BJ (cell line): ENCODE results near the gene SMS. TPM values are rescaled to one million over a fixed set of nuclear protein-coding genes. Genes with fewer than 3 reads are reported as not detected.
A peak's percentile ranks its signal among the peaks of the same experiment; 100 is the strongest.

Source experiments
- CTCF ChIA-PET: fragments of 350-600 bp; formaldehyde crosslinking; extraction: SDS; loops from one replicate; lab custom pipeline; 2021; ENCODE audit warnings: antibody characterized with exemption, inconsistent platforms; lab: Yijun Ruan, JAX
- POLR2A ChIA-PET: fragments of 300-600 bp; sonication (Branson Sonifier 250); formaldehyde crosslinking; extraction: SDS; loops from one replicate; lab custom pipeline; 2021; ENCODE audit warnings: antibody characterized with exemption; lab: Charles Lee
- DNase-seq: peaks from one replicate; pipeline ENCODE4 v3.0.0-alpha.2; 2011; ENCODE audit warnings: low read depth
- H3K27me3 ChIP-seq: 2 replicates; pipeline ENCODE4 v1.6.0; 2011; ENCODE audit warnings: low read length; ENCODE audit not compliant: control insufficient read depth, insufficient read depth
- H3K36me3 ChIP-seq: 2 replicates; pipeline ENCODE4 v1.5.1; 2011; ENCODE audit warnings: low read length; ENCODE audit not compliant: control insufficient read depth, insufficient read depth
- H3K4me3 ChIP-seq: 2 replicates; pipeline ENCODE4 v1.5.1; 2011; ENCODE audit warnings: low read depth, mild to moderate bottlenecking, control low read depth, low read length
- CTCF ChIP-seq: IDR thresholded peaks from 2 replicates; pipeline ENCODE4 v1.5.1; 2011; ENCODE audit warnings: low read depth, mild to moderate bottlenecking, control low read depth, inconsistent platforms, low read length, moderate library complexity; ENCODE audit not compliant: insufficient read depth
- polyA plus RNA-seq: library from polyadenylated mRNA; depleted of rRNA; stranded (reverse); fragments of >200 nt; gene quantifications from 2 replicates; pipeline ENCODE4 v1.2.3, GENCODE V29; 2011

The SMS gene
- polyA plus RNA-seq, 1 experiment = 26.0 TPM

GRCh38 chrX:21930986-21931385, 9.5 kb upstream of the SMS start:
- no peak for DNase-seq
- no peak overlapping the region for H3K4me3 ChIP-seq
- POLR2A ChIA-PET = no interaction called here
- CTCF ChIA-PET = no interaction called here
- H3K27me3 ChIP-seq = no peaks in the 10 kb centered on the region
- no peaks in the 10 kb centered on the region for H3K36me3 ChIP-seq
- no peak for TF ChIP-seq CTCF

GRCh38 chrX:21932292-21933002, 8.1 kb upstream of the SMS start:
- no peak for TF ChIP-seq CTCF
- H3K36me3 ChIP-seq = no peaks in the 10 kb centered on the region
- DNase-seq = peak; percentile 70
- H3K4me3 ChIP-seq = no peak overlapping the region
- H3K27me3 ChIP-seq = no peaks in the 10 kb centered on the region
- POLR2A ChIA-PET = no interaction called here
- CTCF ChIA-PET = no interaction called here

- no peak for DNase-seq
- no peak for TF ChIP-seq CTCF
These were observed 7.4 kb upstream of the SMS start for GRCh38 chrX:21933077-21933476.

GRCh38 chrX:21934414-21934813, 6.1 kb upstream of the SMS start:
- no peak overlapping the region for H3K4me3 ChIP-seq
- H3K27me3 ChIP-seq = no peaks in the 10 kb centered on the region
- CTCF ChIA-PET = interaction anchor here (0.5 to 0.8 kb wide), 2 partner anchors 35 to 45 kb away, joined by 3 read pairs; no protein-coding TSS in a partner anchor
- POLR2A ChIA-PET = no interaction called here
- H3K36me3 ChIP-seq = no peaks in the 10 kb centered on the region
- DNase-seq = no peak
- no peak for TF ChIP-seq CTCF

More at GRCh38 chrX:21933077-21933476, 7.4 kb upstream of the SMS start:
- no peaks in the 10 kb centered on the region for H3K36me3 ChIP-seq
- no peak overlapping the region for H3K4me3 ChIP-seq
- H3K27me3 ChIP-seq = no peaks in the 10 kb centered on the region
- CTCF ChIA-PET = no interaction called here
- POLR2A ChIA-PET = no interaction called here

- H3K4me3 ChIP-seq = peak overlapping the region; percentile 28
- CTCF ChIA-PET = no interaction called here
- DNase-seq = no peak
- no peaks in the 10 kb centered on the region for H3K27me3 ChIP-seq
- TF ChIP-seq CTCF = no peak
- no peaks in the 10 kb centered on the region for H3K36me3 ChIP-seq
- POLR2A ChIA-PET = no interaction called here
These were observed 603 bp upstream of the SMS start for GRCh38 chrX:21939906-21940305.
